GM18508 (cell line): ENCODE data around the gene ETNK1.
A peak's percentile ranks its signal among the peaks of the same experiment; 100 is the strongest.

Source experiments
- ATAC-seq: cut with Tn5 transposase; IDR thresholded peaks from one replicate; pipeline ENCODE4 v1.9.1; 2021; ENCODE audit warnings: moderate number of reproducible peaks; ENCODE audit not compliant: insufficient read depth, unreplicated experiment

Gene ETNK1

GRCh38 chr12:22631863-22632463, 7.0 kb downstream of the ETNK1 start:
- ATAC-seq, result no peak

DNA sequence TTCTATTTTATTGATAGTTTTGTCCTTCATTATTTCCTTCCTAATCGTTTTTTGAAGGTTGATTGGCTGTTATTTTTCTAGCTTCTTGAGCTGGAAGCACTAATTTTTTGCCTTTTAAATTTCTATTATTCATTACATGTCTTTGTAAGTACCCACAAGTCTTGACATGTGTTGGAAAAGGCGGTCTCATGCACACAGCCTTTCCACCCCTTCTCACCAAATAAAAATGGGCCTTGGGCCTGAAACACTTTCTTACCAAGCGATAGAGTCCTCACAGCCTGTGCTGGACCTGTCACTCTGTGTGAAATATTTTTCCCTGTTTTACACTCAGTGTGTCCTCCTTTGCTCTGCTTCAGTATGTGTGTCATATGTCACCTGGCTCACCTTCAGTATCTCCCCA, 9.9 kb downstream of the ETNK1 start:
- no peak for ATAC-seq

GRCh38 chr12:22635812-22636211, 10.8 kb downstream of the ETNK1 start:
- no peak for ATAC-seq

GRCh38 chr12:22640851-22641250, 15.9 kb downstream of the ETNK1 start:
- no peak for ATAC-seq

GRCh38 chr12:22641353-22642053, 16.5 kb downstream of the ETNK1 start:
- ATAC-seq, result no peak

DNA sequence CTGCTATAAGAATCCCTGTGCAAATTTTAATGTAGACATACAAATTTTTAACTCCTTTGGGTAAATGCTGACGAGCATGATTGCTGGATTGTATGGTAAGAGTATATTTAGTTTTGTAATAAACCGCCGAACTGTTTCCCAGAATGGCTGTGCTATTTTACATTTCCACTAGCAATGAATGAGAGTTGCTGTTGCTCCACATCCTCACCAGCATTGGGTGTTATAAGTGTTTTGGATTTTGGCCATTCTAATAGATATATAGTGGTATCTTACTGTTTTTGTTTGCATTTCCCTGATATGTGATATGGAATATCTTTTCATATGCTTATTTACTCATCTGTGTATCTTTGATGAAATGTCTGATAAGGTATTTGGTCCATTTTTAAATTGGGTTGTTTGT, 23.7 kb downstream of the ETNK1 start:
- ATAC-seq, result no peak

GRCh38 chr12:22653075-22653474, 28.1 kb downstream of the ETNK1 start:
- ATAC-seq, result no peak

GRCh38 chr12:22653791-22654190, 28.8 kb downstream of the ETNK1 start:
- ATAC-seq, result no peak

- ATAC-seq, result no peak
Measured at GRCh38 chr12:22656376-22656775, 31.4 kb downstream of the ETNK1 start.

DNA sequence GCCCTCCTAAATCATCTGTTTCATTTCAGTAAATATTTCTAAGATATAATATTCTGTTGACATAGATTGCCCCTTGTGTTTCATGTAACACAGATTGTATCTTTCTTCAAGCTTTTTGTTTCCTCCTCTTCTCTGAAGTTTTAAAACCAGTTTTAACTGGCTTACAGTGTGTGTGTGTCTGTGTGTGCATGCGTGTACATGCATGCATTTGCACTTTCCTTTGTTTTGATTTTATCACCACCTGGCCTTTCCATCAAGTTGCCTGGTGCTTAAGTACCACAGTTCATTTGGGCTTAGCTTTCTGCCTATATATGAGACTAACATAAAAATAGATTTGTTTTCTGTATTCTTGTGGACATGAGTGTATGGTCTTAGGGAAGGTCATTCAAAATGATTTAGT, 31.9 kb downstream of the ETNK1 start:
- ATAC-seq, result no peak

DNA sequence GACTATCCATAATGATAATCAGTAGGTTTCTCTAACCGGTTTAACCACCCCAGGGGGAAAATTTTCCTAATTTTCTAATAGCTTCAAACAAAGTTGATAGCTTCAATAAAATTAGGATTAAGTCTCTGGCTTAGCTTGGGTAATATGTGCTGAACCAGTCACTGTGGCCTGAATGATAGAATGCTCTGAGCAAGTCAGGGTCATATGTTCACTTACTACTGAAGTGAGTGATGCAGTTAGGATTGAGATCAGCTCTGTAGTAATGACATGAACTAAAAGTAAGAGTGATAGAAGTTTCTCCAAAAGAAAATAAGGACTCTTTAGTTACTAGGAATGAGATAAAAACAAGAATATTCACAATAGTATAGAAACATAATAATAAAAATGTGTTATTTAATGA, 32.6 kb downstream of the ETNK1 start:
- no peak for ATAC-seq

DNA sequence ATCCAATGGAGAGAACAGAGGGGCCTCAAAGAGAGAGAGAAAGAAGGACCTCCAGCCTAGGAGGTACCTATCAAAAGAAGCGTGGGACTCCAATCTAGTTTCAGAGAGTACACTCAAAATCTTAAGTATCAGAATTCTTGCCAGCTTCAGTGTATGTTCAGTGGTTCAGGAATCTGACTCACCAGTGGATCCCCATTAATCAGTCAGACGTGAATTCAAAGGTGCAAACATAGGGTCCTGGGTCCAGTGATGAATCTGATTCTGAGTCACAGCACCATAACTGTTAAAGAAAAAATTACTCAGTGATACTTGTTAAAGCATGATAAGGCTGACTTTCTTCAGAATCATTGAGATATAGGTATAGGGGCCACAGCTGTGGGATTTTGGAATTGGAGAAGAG, 33.2 kb downstream of the ETNK1 start:
- ATAC-seq, result peak; percentile 55

DNA sequence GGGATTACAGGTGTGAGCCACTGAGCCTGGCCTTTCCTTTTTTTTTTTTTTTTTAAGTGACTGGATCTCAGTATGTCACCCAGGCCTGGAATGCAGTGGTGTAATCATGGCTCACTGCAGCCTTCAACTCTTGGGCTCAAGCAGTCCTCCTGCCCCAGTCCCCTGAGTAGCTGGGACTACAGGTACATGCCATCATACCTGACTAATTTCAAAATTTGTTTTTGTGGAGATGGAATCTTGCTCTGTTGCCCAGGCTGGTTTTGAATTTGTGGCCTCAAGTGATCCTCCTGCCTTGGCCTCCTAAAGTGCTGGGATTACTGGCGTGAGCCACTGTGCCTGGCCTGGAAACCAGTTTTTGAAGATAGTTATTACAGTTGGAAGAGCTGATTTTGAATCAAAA, 37.4 kb downstream of the ETNK1 start:
- ATAC-seq, result no peak

DNA sequence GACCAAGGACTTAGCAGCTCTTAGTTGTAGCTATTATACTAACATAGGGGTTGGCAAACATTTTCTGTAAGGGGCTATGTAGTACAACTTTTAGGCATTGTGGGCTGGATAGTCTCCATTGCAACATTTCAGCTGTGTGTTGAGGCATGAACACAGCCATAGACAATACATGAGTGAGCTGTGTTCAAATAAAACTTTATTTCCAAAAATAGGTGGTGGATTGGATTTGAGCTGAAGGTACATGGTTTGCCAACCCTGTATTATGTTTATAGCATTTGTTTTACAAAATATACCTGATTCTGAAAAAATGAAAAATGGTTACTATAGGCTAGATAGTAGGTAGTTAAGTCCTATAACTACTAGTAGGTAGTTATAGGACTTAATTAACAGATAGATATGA, 40.5 kb downstream of the ETNK1 start:
- no peak for ATAC-seq

DNA sequence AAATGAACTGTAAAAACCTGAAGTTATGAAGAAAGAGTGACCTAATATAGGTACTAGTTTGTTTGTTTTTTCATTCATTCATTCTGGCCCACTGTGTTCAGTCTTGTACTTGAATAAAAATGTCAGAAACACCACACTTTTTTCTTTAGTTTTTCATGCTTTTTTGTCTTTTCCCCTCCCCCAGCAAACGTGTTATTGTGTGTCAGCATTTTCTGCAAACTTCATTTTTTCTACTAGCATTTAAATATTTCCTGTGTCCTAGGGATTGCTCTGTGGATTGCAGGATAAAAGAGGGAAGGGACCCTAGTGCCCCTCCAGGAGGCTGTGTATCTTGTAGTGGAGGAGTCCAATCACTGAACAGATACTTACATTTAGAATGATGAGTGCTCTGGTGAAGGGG, 42.2 kb downstream of the ETNK1 start:
- no peak for ATAC-seq

GRCh38 chr12:22668441-22668840, 43.5 kb downstream of the ETNK1 start:
- ATAC-seq, result no peak

- ATAC-seq, result no peak
Measured at GRCh38 chr12:22670762-22671161, 45.8 kb downstream of the ETNK1 start.

- ATAC-seq, result no peak
Measured at GRCh38 chr12:22672951-22673350, 48.0 kb downstream of the ETNK1 start.

- no peak for ATAC-seq
Measured at GRCh38 chr12:22677781-22678574, 53.0 kb downstream of the ETNK1 start.

- no peak for ATAC-seq
Measured at GRCh38 chr12:22682663-22683062, 57.7 kb downstream of the ETNK1 start.

DNA sequence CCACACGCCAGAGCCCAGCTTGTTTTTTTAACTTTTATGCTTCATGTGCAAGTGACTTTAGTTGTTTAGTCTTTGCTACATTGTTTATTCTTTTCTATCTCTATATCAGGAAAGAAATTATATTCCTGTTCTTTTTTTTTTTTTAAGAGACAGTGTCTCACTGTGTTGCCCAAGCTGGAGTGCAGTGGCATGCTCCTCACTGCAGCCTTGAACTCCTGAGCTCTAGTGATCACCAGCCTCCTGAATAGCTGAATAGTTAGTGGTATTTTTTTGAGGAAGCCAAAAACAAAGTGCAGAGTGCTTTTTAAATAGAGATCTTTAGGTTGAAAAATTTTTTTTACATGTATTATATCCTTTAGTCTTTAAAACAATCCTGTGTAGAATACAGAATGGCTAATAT, 58.2 kb downstream of the ETNK1 start:
- no peak for ATAC-seq
